Measurements from ENCODE around the gene NHS. TPM values are rescaled to one million over a fixed set of nuclear protein-coding genes. Genes with fewer than 3 reads are reported as not detected.

NHS gene
- polyA plus RNA-seq, 1 donor (not counting 4 experiments of a cell fraction or from before 2014, with no cell fraction given) = 5.4 TPM

- no peak overlapping the region for H3K27ac ChIP-seq (ENCODE audit: control insufficient read depth, insufficient read depth, low read length)
- H3K4me1 ChIP-seq (ENCODE audit: control insufficient read depth, extremely low read depth, insufficient read depth, low read length) = no peaks in the 10 kb centered on the region
- TF ChIP-seq CTCF (optimal IDR thresholded peaks at IDR 0.05 in 1 of 3, IDR thresholded peaks at IDR 0.05 in 1 of 3, conservative IDR thresholded peaks at IDR 0.05 in 1 of 3; ENCODE audit: extremely low read depth in 1 of 3, insufficient read depth in 2 of 3, low read length in 3 of 3) (no peak), EZH2 (IDR thresholded peaks at IDR 0.05; ENCODE audit: low read length) (no peak)
- no peak overlapping the region for H3K4me3 ChIP-seq (ENCODE audit: control insufficient read depth in 2 of 3, extremely low read depth in 1 of 3, insufficient read depth in 2 of 3, low read depth in 1 of 3, low read length in 3 of 3)
- no peaks in the 10 kb centered on the region for H4K20me1 ChIP-seq (ENCODE audit: control insufficient read depth, extremely low read depth, insufficient read depth, low read length)
- dilution Hi-C loops (cut with MboI; ENCODE audit: extremely low pct_ligation_motif_present, low sequenced_read_pairs) = no loop called here
- H3K9ac ChIP-seq (ENCODE audit: control insufficient read depth, extremely low read depth, insufficient read depth, low read length) = no peak overlapping the region
- no peak overlapping the region for H3K4me2 ChIP-seq (ENCODE audit: control insufficient read depth, extremely low read depth, insufficient read depth, low read depth, low read length)
- no peaks in the 10 kb centered on the region for H3K27me3 ChIP-seq (ENCODE audit: control insufficient read depth, extremely low read depth, insufficient read depth, low read length)
- H3K79me2 ChIP-seq (ENCODE audit: control insufficient read depth, insufficient read depth, low read length) = no peaks in the 10 kb centered on the region
- H2AFZ ChIP-seq (ENCODE audit: control insufficient read depth, low read length) = no peak overlapping the region
- FAIRE-seq = no peak
- no peaks in the 10 kb centered on the region for H3K9me3 ChIP-seq (ENCODE audit: control insufficient read depth, low read depth, low read length)
- DNase-seq (ENCODE audit: low read depth, low spot score) = no peak
- no peaks in the 10 kb centered on the region for H3K9me1 ChIP-seq (ENCODE audit: control insufficient read depth, extremely low read depth, insufficient read depth, low read length)
- no peaks in the 10 kb centered on the region for H3K36me3 ChIP-seq (ENCODE audit: control insufficient read depth in 2 of 2, extremely low read depth in 1 of 2, insufficient read depth in 2 of 2, low read length in 2 of 2)
Measured at GRCh38 chrX:17718649-17719165, 343.7 kb downstream of the NHS start.

- dilution Hi-C loops (cut with MboI; ENCODE audit: extremely low pct_ligation_motif_present, low sequenced_read_pairs) = no loop called here
- H2AFZ ChIP-seq (ENCODE audit: control insufficient read depth, low read length) = no peak overlapping the region
- H3K27ac ChIP-seq (ENCODE audit: control insufficient read depth, insufficient read depth, low read length) = no peak overlapping the region
- no peaks in the 10 kb centered on the region for H3K9me3 ChIP-seq (ENCODE audit: control insufficient read depth, low read depth, low read length)
- TF ChIP-seq EZH2 (IDR thresholded peaks at IDR 0.05; ENCODE audit: low read length) (no peak), CTCF (optimal IDR thresholded peaks at IDR 0.05 in 1 of 3, IDR thresholded peaks at IDR 0.05 in 1 of 3, conservative IDR thresholded peaks at IDR 0.05 in 1 of 3; ENCODE audit: extremely low read depth in 1 of 3, insufficient read depth in 2 of 3, low read length in 3 of 3) (no peak)
- H4K20me1 ChIP-seq (ENCODE audit: control insufficient read depth, extremely low read depth, insufficient read depth, low read length) = no peaks in the 10 kb centered on the region
- H3K4me2 ChIP-seq (ENCODE audit: control insufficient read depth, extremely low read depth, insufficient read depth, low read depth, low read length) = no peak overlapping the region
- no peaks in the 10 kb centered on the region for H3K79me2 ChIP-seq (ENCODE audit: control insufficient read depth, insufficient read depth, low read length)
- no peak for FAIRE-seq
- no peak for DNase-seq (ENCODE audit: low read depth, low spot score)
- H3K9me1 ChIP-seq (ENCODE audit: control insufficient read depth, extremely low read depth, insufficient read depth, low read length) = no peaks in the 10 kb centered on the region
- no peaks in the 10 kb centered on the region for H3K4me1 ChIP-seq (ENCODE audit: control insufficient read depth, extremely low read depth, insufficient read depth, low read length)
- H3K27me3 ChIP-seq (ENCODE audit: control insufficient read depth, extremely low read depth, insufficient read depth, low read length) = no peaks in the 10 kb centered on the region
- H3K4me3 ChIP-seq (ENCODE audit: control insufficient read depth in 2 of 3, extremely low read depth in 1 of 3, insufficient read depth in 2 of 3, low read depth in 1 of 3, low read length in 3 of 3) = no peak overlapping the region
- no peaks in the 10 kb centered on the region for H3K36me3 ChIP-seq (ENCODE audit: control insufficient read depth in 2 of 2, extremely low read depth in 1 of 2, insufficient read depth in 2 of 2, low read length in 2 of 2)
- no peak overlapping the region for H3K9ac ChIP-seq (ENCODE audit: control insufficient read depth, extremely low read depth, insufficient read depth, low read length)
Measured at GRCh38 chrX:17719711-17720110, 344.7 kb downstream of the NHS start.
